HepG2 (cell line): ENCODE data around the gene TBRG1. TPM values are rescaled to one million over a fixed set of nuclear protein-coding genes. Genes with fewer than 3 reads are reported as not detected.

Experiments used
- AGO1 ChIP-seq: fragments of 200-400 bp; formaldehyde crosslinking; IDR thresholded peaks from 2 replicates; pipeline ENCODE4 v1.6.1; 2017; ENCODE audit warnings: mild to moderate bottlenecking, low read depth, low read length, moderate library complexity; ENCODE audit not compliant: poor library complexity, severe bottlenecking
- EED ChIP-seq: sonication (generic); formaldehyde crosslinking; IDR thresholded peaks from 2 replicates; pipeline ENCODE4 v1.5.0; 2020; ENCODE audit warnings: mild to moderate bottlenecking, missing genetic modification reagents
- HNF4G ChIP-seq, 2 experiments: sonication (generic) in 1 of 2; formaldehyde crosslinking in 1 of 2; IDR thresholded peaks; 2 replicates each; pipeline versions ENCODE4 v1.4.0 to v1.6.1; 2011 to 2020; ENCODE audit warnings: borderline replicate concordance in 2 of 2, low read depth in 2 of 2, mild to moderate bottlenecking in 2 of 2, low read length in 1 of 2, missing genetic modification reagents in 1 of 2, moderate library complexity in 1 of 2
- HOXA7 ChIP-seq: sonication (generic); formaldehyde crosslinking; IDR thresholded peaks from 2 replicates; pipeline ENCODE4 v1.8.1; 2022; ENCODE audit warnings: mild to moderate bottlenecking, missing genetic modification reagents, moderate library complexity
- NBN ChIP-seq: fragments of 450-650 bp; conservative IDR thresholded peaks from 2 replicates; pipeline ENCODE4 v1.6.1; 2017
- NR1H2 ChIP-seq: sonication (generic); formaldehyde crosslinking; IDR thresholded peaks from 2 replicates; pipeline ENCODE4 v1.8.1; 2022; ENCODE audit warnings: low read depth, missing genetic modification reagents, borderline replicate concordance
- PHF5A ChIP-seq: IDR thresholded peaks from one replicate; pipeline ENCODE4 v1.6.1; 2018; ENCODE audit warnings: low read depth, missing genetic modification reagents; ENCODE audit not compliant: unreplicated experiment
- POGZ ChIP-seq: sonication (generic); formaldehyde crosslinking; IDR thresholded peaks from 2 replicates; pipeline ENCODE4 v1.4.0; 2020; ENCODE audit warnings: mild to moderate bottlenecking, missing genetic modification reagents
- SOX13 ChIP-seq, 3 experiments: fragments of 450-650 bp in 1 of 3; sonication (generic) in 1 of 3; formaldehyde crosslinking in 1 of 3; IDR thresholded peaks in 2 of 3; conservative IDR thresholded peaks in 1 of 3; 2 replicates each; pipeline versions ENCODE4 v1.5.0 to v1.6.1; 2016 to 2020; ENCODE audit warnings: antibody characterized with exemption in 1 of 3, mild to moderate bottlenecking in 1 of 3, missing compliant biosample characterization in 1 of 3, missing genetic modification reagents in 1 of 3, moderate library complexity in 1 of 3
- ZNF333 ChIP-seq: sonication (generic); formaldehyde crosslinking; IDR thresholded peaks from 2 replicates; pipeline ENCODE4 v1.4.0; 2020; ENCODE audit warnings: mild to moderate bottlenecking, missing genetic modification reagents, borderline replicate concordance
- polyA plus RNA-seq, 8 experiments: library from polyadenylated mRNA; depleted of rRNA in 3 of 8; stranded (reverse) in 7 of 8; unstranded in 1 of 8; fragments of >200 nt; fragmentation: Illumina TruSeq in 4 of 8; extraction: Trizol in 4 of 8; gene quantifications; 2 replicates each; pipeline versions ENCODE4 v1.2.1 to v1.2.3, GENCODE V29; 2011 to 2016; ENCODE audit warnings: low read depth in 4 of 8, missing spikeins in 1 of 8, mixed read lengths in 1 of 8; ENCODE audit not compliant: insufficient read depth in 1 of 8
- total RNA-seq, 5 experiments: library from RNA; depleted of rRNA; stranded (reverse); fragments of >200 nt; fragmentation: Illumina TruSeq; extraction: Trizol; gene quantifications; 2 replicates each; pipeline ENCODE4 v1.2.3, GENCODE V29; 2016; ENCODE audit warnings: low read depth in 1 of 5
- TF ChIP-seq, protein P1 (sequence below): sonication (generic); formaldehyde crosslinking; IDR thresholded peaks from 2 replicates; pipeline ENCODE4 v1.4.0; 2020; ENCODE audit warnings: mild to moderate bottlenecking, missing genetic modification reagents
- TF ChIP-seq, protein P2 (sequence below): sonication (generic); formaldehyde crosslinking; IDR thresholded peaks from 2 replicates; pipeline ENCODE4 v1.4.0; 2020; ENCODE audit warnings: missing genetic modification reagents, borderline replicate concordance

The TBRG1 gene
- total and polyA plus RNA-seq, 2 of the 13 experiments (the other 11 are each of a cell fraction or from before 2014, with no cell fraction given): 21.7 to 25.6 TPM

DNA sequence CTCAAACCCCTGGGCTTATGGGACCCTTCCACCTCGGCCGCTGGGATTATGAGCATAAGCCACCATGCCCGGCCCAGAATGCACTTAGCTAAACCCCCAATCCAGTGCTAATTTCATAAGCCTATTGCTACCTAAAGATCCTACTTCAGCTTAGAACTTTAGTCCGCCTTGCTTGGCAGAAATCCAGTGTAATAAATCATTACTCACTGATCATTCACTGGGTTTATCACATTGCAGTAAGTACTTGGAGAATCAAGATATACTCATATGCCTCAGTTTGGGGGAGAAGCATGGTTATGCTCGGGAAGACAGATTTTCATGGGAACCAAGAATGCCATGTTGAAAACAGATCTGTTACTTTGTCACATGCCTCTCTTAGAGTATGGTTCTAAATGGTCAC lies 3.8 kb upstream of the TBRG1 start (continued):
- TF ChIP-seq, protein P1, sequence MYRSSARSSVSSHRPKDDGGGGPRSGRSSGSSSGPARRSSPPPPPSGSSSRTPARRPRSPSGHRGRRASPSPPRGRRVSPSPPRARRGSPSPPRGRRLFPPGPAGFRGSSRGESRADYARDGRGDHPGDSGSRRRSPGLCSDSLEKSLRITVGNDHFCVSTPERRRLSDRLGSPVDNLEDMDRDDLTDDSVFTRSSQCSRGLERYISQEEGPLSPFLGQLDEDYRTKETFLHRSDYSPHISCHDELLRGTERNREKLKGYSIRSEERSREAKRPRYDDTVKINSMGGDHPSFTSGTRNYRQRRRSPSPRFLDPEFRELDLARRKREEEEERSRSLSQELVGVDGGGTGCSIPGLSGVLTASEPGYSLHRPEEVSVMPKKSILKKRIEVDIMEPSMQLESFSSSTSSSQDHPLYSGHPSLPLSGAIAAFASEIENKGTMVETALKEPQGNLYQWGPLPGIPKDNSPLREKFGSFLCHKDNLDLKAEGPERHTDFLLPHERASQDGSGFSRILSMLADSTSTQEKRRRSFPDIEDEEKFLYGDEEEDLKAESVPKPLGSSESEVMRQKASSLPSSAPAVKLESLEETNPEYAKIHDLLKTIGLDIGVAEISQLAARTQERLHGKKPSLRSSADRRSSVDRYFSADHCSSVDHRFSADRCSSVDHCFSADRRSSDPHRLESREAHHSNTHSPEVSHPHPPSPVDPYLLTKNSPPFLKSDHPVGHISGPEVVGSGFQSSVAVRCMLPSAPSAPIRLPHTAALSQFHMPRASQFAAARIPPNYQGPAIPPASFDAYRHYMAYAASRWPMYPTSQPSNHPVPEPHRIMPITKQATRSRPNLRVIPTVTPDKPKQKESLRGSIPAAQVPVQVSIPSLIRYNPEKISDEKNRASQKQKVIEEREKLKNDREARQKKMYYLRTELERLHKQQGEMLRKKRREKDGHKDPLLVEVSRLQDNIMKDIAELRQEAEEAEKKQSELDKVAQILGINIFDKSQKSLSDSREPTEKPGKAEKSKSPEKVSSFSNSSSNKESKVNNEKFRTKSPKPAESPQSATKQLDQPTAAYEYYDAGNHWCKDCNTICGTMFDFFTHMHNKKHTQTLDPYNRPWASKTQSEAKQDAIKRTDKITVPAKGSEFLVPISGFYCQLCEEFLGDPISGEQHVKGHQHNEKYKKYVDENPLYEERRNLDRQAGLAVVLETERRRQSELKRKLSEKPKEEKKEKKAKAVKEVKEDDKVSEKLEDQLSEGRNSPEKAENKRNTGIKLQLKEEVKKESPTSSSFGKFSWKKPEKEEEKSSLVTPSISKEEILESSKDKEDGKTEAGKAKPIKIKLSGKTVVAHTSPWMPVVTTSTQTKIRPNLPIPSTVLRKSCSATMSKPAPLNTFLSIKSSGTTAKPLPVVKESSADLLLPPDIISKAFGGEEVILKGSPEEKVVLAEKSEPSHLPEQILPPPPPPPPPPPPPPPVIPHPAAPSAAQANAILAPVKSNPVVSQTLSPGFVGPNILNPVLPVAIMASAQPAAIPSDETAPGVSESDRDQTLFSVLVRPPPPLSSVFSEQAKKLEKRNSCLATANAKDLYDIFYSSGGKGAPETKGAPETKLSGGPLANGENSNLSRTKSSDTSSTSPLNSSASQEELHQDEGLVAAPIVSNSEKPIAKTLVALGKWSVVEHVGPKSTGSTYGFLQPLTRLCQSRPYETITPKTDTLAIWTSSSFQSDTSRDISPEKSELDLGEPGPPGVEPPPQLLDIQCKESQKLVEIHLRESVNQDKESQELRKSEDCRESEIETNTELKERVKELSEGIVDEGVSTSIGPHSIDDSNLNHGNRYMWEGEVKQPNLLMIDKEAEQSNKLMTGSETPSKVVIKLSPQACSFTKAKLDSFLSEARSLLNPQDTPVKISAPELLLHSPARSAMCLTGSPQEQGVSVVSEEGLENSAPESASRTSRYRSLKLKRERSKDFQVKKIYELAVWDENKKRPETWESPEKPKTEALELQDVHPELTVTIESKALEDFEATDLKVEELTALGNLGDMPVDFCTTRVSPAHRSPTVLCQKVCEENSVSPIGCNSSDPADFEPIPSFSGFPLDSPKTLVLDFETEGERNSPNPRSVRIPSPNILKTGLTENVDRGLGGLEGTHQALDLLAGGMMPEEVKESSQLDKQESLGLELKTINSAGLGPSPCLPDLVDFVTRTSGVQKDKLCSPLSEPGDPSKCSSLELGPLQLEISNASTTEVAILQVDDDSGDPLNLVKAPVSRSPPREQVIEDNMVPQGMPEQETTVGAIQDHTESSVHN: no peak
- TF ChIP-seq, protein P2, sequence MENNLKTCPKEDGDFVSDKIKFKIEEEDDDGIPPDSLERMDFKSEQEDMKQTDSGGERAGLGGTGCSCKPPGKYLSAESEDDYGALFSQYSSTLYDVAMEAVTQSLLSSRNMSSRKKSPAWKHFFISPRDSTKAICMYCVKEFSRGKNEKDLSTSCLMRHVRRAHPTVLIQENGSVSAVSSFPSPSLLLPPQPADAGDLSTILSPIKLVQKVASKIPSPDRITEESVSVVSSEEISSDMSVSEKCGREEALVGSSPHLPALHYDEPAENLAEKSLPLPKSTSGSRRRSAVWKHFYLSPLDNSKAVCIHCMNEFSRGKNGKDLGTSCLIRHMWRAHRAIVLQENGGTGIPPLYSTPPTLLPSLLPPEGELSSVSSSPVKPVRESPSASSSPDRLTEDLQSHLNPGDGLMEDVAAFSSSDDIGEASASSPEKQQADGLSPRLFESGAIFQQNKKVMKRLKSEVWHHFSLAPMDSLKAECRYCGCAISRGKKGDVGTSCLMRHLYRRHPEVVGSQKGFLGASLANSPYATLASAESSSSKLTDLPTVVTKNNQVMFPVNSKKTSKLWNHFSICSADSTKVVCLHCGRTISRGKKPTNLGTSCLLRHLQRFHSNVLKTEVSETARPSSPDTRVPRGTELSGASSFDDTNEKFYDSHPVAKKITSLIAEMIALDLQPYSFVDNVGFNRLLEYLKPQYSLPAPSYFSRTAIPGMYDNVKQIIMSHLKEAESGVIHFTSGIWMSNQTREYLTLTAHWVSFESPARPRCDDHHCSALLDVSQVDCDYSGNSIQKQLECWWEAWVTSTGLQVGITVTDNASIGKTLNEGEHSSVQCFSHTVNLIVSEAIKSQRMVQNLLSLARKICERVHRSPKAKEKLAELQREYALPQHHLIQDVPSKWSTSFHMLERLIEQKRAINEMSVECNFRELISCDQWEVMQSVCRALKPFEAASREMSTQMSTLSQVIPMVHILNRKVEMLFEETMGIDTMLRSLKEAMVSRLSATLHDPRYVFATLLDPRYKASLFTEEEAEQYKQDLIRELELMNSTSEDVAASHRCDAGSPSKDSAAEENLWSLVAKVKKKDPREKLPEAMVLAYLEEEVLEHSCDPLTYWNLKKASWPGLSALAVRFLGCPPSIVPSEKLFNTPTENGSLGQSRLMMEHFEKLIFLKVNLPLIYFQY: no peak
- TF ChIP-seq HNF4G (IDR thresholded peaks at IDR 0.05; ENCODE audit: borderline replicate concordance, low read depth, low read length): no peak
- TF ChIP-seq HNF4G (CRISPR knock-in tag; IDR thresholded peaks at IDR 0.05; ENCODE audit: borderline replicate concordance, low read depth): no peak
- TF ChIP-seq EED: no peak
- TF ChIP-seq ZNF333 (CRISPR knock-in tag): no peak
- no peak for TF ChIP-seq HOXA7
- no peak for TF ChIP-seq NR1H2 (CRISPR knock-in tag)
- TF ChIP-seq POGZ (CRISPR knock-in tag): no peak
- TF ChIP-seq AGO1: no peak
- TF ChIP-seq NBN: no peak
- no peak for TF ChIP-seq PHF5A (CRISPR knock-in tag)
- no peak for TF ChIP-seq SOX13 (IDR thresholded peaks at IDR 0.05)
- TF ChIP-seq SOX13 (CRISPR knock-in tag; conservative IDR thresholded peaks at IDR 0.05 in 1 of 2, IDR thresholded peaks at IDR 0.05 in 1 of 2): no peak
